Measurements from ENCODE around the gene MYLK. TPM values are rescaled to one million over a fixed set of nuclear protein-coding genes. Genes with fewer than 3 reads are reported as not detected.
"Not testable (repeated sequence)": the region's sequence is repeated elsewhere in the genome, so short reads cannot be mapped to it uniquely, and the experiment has no call there.

The MYLK gene
- total RNA-seq, 4 donors from 2014 or later: 32.0 to 81.2 (median 61.5) TPM

- Histone ChIP-seq H3K36me3 (no peaks in the 10 kb centered on the region), H3K4me3 (no peak overlapping the region), H3K27me3 (no peaks in the 10 kb centered on the region), H3K9me3 (no peaks in the 10 kb centered on the region), H3K27ac (no peak overlapping the region), H3K4me1 (peaks cover 0 to 6% (median 3%) of the 10 kb centered on the region in 4 donors)
- DNase-seq (ENCODE audit: low spot score in 2 of 2): no peak
- 86 to 88% methylated on average over 3 of the region's 3 CpGs for WGBS, 2 donors
- TF ChIP-seq EP300 (IDR thresholded peaks at IDR 0.05): no peak
Measured at GRCh38 chr3:123711356-123711755, 172.8 kb downstream of the MYLK start.

GRCh38 chr3:123708531-123708930 lies 175.6 kb downstream of the MYLK start:
- Histone ChIP-seq H3K27ac (no peak overlapping the region), H3K4me1 (peaks cover 0 to 12% (median 3%) of the 10 kb centered on the region in 4 donors), H3K27me3 (no peaks in the 10 kb centered on the region), H3K4me3 (no peak overlapping the region), H3K36me3 (no peaks in the 10 kb centered on the region), H3K9me3 (no peaks in the 10 kb centered on the region)
- WGBS, 2 donors: 85 to 90% methylated on average over 5 to 10 of the region's 10 CpGs
- DNase-seq (ENCODE audit: low spot score in 2 of 2): no peak
- no peak for TF ChIP-seq POLR2A (IDR thresholded peaks at IDR 0.05)
- TF ChIP-seq EP300 (IDR thresholded peaks at IDR 0.05): no peak
- no peak for TF ChIP-seq CTCF (IDR thresholded peaks at IDR 0.05)

GRCh38 chr3:123707641-123708040 lies 176.5 kb downstream of the MYLK start:
- not testable (repeated sequence) for H3K27me3 ChIP-seq; H3K4me3 ChIP-seq; H3K36me3 ChIP-seq; H3K27ac ChIP-seq; H3K9me3 ChIP-seq; DNase-seq (ENCODE audit: low spot score in 2 of 2)
- whole genome bisulfite sequencing, 2 donors: 94% methylated on average over 7 of the region's 7 CpGs
- peaks cover 0 to 12% (median 3%) of the 10 kb centered on the region in 4 donors for H3K4me1 ChIP-seq

- 86% methylated on average over 6 to 8 of the region's 8 CpGs for WGBS, 2 donors
- H3K4me3 ChIP-seq: no peak overlapping the region
- peaks cover 0 to 12% (median 1%) of the 10 kb centered on the region in 4 donors for H3K4me1 ChIP-seq
- H3K27ac ChIP-seq: no peak overlapping the region
- H3K27me3 ChIP-seq: no peaks in the 10 kb centered on the region
- H3K36me3 ChIP-seq: no peaks in the 10 kb centered on the region
- DNase-seq (ENCODE audit: low spot score in 2 of 2): no peak
- TF ChIP-seq POLR2A (IDR thresholded peaks at IDR 0.05): no peak
- no peak for TF ChIP-seq EP300 (IDR thresholded peaks at IDR 0.05)
- TF ChIP-seq CTCF (IDR thresholded peaks at IDR 0.05): no peak
- no peaks in the 10 kb centered on the region for H3K9me3 ChIP-seq
Measured at GRCh38 chr3:123706871-123707270, 177.3 kb downstream of the MYLK start.

GRCh38 chr3:123705488-123706285 lies 178.4 kb downstream of the MYLK start:
- TF ChIP-seq EP300 (IDR thresholded peaks at IDR 0.05) (no peak), CTCF (IDR thresholded peaks at IDR 0.05) (no peak), POLR2A (IDR thresholded peaks at IDR 0.05) (no peak)
- H3K36me3 ChIP-seq: no peaks in the 10 kb centered on the region
- H3K27me3 ChIP-seq: no peaks in the 10 kb centered on the region
- DNase-seq (ENCODE audit: low spot score in 2 of 2): no peak
- H3K4me1 ChIP-seq: peaks cover 0 to 16% (median 0%) of the 10 kb centered on the region in 4 donors
- H3K27ac ChIP-seq: no peak overlapping the region
- H3K9me3 ChIP-seq: no peaks in the 10 kb centered on the region
- no peak overlapping the region for H3K4me3 ChIP-seq
- 58 to 62% methylated on average over 12 of the region's 12 CpGs for WGBS, 2 donors

GRCh38 chr3:123703663-123704062 lies 180.5 kb downstream of the MYLK start:
- H3K27ac ChIP-seq; H3K9me3 ChIP-seq; DNase-seq (ENCODE audit: low spot score in 2 of 2); H3K36me3 ChIP-seq; H3K27me3 ChIP-seq; H3K4me3 ChIP-seq: not testable (repeated sequence)
- 80 to 100% methylated on average over 2 to 3 of the region's 3 CpGs for WGBS, 2 donors
- peaks cover 0 to 16% (median 0%) of the 10 kb centered on the region in 4 donors for H3K4me1 ChIP-seq

All from tibial nerve (tissue), 4 donors.